Stimulated activated CD4-positive, alpha-beta T cell treated with anti-CD3 and anti-CD28 coated beads, Interleukin-12 subunit alpha, Interleukin-12 subunit beta, amount 100 ng/mL, for 48 hours (primary cell): ENCODE measurements around the gene HMGN1.

Experiments
- DNase-seq, 3 donors: peaks; one replicate each; pipeline ENCODE4 v3.0.0-alpha.2; 2020; ENCODE audit warnings: low read depth in 2 of 3, low spot score in 1 of 3

HMGN1 gene

DNA sequence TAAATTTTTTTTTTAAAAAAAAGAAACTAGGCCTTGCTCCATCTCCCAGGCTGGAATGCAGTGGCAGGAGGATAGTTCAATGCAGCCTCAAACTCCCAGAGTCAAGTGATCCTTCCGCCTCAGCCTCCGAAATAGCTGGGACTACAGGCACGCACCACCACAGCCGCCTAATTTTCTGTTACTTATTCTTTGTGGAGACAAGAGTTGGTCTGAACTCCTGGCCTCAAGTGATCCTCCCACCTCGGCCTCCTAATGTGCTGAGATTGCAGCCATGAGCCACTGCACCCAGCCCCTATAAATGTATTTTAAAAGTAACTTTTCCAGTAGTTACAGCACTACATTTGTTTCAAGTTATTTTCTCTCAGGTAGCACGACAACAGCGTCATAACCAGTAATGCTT, 37.7 kb downstream of the HMGN1 start:
- no peak for DNase-seq

- no peak for DNase-seq
Observed at GRCh38 chr21:39307466-39307865, 41.4 kb downstream of the HMGN1 start.

GRCh38 chr21:39300587-39300986, 48.3 kb downstream of the HMGN1 start:
- no peak for DNase-seq

- DNase-seq: no peak
Observed at GRCh38 chr21:39296891-39297290, 52.0 kb downstream of the HMGN1 start.
